Type B pancreatic cell (in vitro differentiated cells): Measurements from ENCODE around the gene HSP90AA1. TPM values are rescaled to one million over a fixed set of nuclear protein-coding genes. Genes with fewer than 3 reads are reported as not detected.

ENCODE experiments used
- DNase-seq: peaks from one replicate; pipeline ENCODE4 v3.0.0; 2021; ENCODE audit warnings: mixed read lengths; ENCODE audit not compliant: unreplicated experiment; ENCODE audit errors: extremely low spot score
- H3K27ac Mint-ChIP-seq: 2 replicates; pipeline ENCODE4 v1.8.0; 2021; ENCODE audit warnings: mild to moderate bottlenecking, mixed read lengths
- H3K27me3 Mint-ChIP-seq: 2 replicates; pipeline ENCODE4 v1.8.0; 2021; ENCODE audit warnings: mixed read lengths
- H3K36me3 Mint-ChIP-seq: 2 replicates; pipeline ENCODE4 v1.8.0; 2021; ENCODE audit warnings: mixed read lengths
- H3K4me1 Mint-ChIP-seq: one replicate; pipeline ENCODE4 v1.8.0; 2021; ENCODE audit warnings: mixed read lengths; ENCODE audit not compliant: unreplicated experiment
- H3K4me3 Mint-ChIP-seq: 2 replicates; pipeline ENCODE4 v1.8.0; 2021; ENCODE audit warnings: mild to moderate bottlenecking, mixed read lengths
- H3K9me3 Mint-ChIP-seq: 2 replicates; pipeline ENCODE4 v1.8.0; 2021; ENCODE audit warnings: mixed read lengths
- CTCF ChIP-seq: fragments of 200-600 bp; sonication (generic); conservative IDR thresholded peaks from 2 replicates; pipeline ENCODE4 v1.5.0; 2021; ENCODE audit warnings: antibody characterized with exemption, mild to moderate bottlenecking
- total RNA-seq: library from RNA; stranded (reverse); gene quantifications from 2 replicates; pipeline ENCODE4 v1.2.1, GENCODE V29; 2021; ENCODE audit warnings: low replicate concordance

Gene HSP90AA1
- total RNA-seq, 1 donor from 2014 or later, result 585 TPM

DNA sequence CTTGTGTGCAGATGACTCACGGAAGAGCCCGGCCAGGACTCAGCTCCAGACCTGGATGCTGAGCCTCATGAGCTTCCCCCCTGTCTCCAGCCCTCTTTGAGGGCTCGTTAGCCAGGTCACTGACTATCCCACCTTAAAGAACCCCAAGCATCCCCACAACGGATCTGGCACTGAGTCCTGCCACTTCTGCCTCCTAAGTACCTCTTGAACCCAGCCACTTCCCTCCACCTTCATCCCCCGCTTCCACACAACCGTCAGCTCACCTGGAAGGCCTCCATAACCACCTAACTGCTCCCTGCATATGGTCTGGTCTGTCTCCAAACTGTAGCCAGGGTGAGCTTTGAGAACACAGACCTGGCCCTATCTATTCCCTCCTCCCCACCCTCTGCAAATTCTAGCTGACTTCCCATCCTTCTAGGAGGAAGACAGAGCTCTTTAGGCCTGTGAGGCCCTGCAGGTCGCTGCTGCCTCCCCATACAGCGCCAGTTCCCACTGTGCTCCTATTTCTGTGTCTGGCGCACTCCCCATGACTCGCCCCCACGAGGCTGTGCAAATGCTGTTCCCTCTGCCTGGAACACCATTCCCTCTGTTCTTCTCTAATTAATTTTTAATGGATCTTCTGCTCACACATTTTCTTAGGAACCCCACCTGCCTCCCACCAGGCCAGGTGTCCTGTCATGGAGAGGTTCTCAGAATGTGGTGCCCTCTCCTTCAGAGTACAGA lies 2.9 kb upstream of the HSP90AA1 start:
- Mint-ChIP-seq H3K4me1 (peaks cover 24% of the 10 kb centered on the region), H3K4me3 (peak overlapping the region; percentile 87), H3K27me3 (no peaks in the 10 kb centered on the region), H3K36me3 (peaks cover 15% of the 10 kb centered on the region), H3K9me3 (no peaks in the 10 kb centered on the region), H3K27ac (peak overlapping the region; percentile 89)
- no peak for DNase-seq
- TF ChIP-seq CTCF, result no peak

- Mint-ChIP-seq H3K4me1 (peaks cover 39% of the 10 kb centered on the region), H3K4me3 (peak overlapping the region; percentile 87), H3K27ac (peak overlapping the region; percentile 89), H3K36me3 (peaks cover 31% of the 10 kb centered on the region), H3K9me3 (no peaks in the 10 kb centered on the region), H3K27me3 (no peaks in the 10 kb centered on the region)
- no peak for TF ChIP-seq CTCF
- no peak for DNase-seq
Measured at GRCh38 chr14:102088012-102088792, 1.4 kb upstream of the HSP90AA1 start.

GRCh38 chr14:102087762-102088011 lies 843 bp upstream of the HSP90AA1 start:
- H3K4me1 Mint-ChIP-seq, result peaks cover 43% of the 10 kb centered on the region
- peak overlapping the region; percentile 87 for H3K4me3 Mint-ChIP-seq
- TF ChIP-seq CTCF, result no peak
- H3K36me3 Mint-ChIP-seq, result peaks cover 36% of the 10 kb centered on the region
- peak overlapping the region; percentile 89 for H3K27ac Mint-ChIP-seq
- H3K9me3 Mint-ChIP-seq, result no peaks in the 10 kb centered on the region
- H3K27me3 Mint-ChIP-seq, result no peaks in the 10 kb centered on the region
- DNase-seq, result no peak

DNA sequence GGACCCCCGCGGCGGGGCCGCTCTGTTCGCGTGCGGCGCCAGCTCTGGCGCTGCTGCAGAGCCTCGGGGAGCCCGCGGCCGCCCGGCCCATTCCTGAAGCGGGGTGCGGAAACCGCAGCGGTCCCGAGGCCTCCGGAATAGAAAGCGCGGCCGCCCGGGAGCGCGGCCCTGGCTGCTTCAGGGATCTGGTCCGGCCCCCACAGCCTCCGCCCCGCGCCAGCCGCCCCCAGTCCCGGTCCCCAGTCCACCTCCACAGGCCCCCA lies 204 bp downstream of the HSP90AA1 start:
- Mint-ChIP-seq H3K4me3 (peak overlapping the region; percentile 87), H3K27me3 (no peaks in the 10 kb centered on the region), H3K27ac (peak overlapping the region; percentile 80), H3K9me3 (no peaks in the 10 kb centered on the region), H3K4me1 (peaks cover 51% of the 10 kb centered on the region), H3K36me3 (peaks cover 43% of the 10 kb centered on the region)
- DNase-seq, result no peak
- no peak for TF ChIP-seq CTCF

DNA sequence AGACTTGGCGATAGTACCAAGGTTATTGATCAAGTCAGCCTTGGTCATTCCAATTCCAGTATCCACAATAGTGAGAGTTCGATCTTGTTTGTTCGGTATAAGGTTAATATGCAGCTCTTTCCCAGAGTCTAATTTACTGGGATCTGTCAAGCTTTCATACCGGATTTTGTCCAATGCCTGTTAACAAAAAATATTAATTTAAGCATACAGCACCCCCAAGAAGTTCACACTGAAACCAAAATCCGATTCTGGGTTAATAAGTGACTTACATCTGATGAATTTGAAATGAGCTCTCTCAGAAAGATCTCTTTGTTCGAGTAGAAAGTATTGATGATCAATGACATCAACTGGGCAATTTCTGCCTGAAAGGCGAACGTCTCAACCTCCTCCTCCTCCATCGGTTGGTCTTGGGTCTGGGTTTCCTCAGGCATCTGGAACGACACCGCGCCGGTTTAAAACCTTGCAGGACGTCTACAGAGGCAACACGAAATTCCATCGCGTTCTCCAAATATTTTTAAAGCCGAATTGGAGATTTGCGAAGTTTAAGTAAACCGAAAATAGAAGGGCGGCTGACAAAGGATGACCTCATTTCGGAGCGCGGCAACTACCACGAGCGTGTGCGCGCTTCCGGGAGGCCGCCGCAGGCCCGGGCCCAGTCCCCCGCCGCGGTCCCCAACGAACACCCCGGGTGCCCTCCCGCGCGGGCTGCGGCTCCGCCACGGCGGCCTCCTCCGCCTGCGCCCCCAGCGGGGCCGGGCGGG lies 716 bp downstream of the HSP90AA1 start:
- Mint-ChIP-seq H3K27me3 (no peaks in the 10 kb centered on the region), H3K36me3 (peaks cover 47% of the 10 kb centered on the region), H3K27ac (peak overlapping the region; percentile 96), H3K9me3 (no peaks in the 10 kb centered on the region), H3K4me3 (peak overlapping the region; percentile 98), H3K4me1 (peaks cover 53% of the 10 kb centered on the region)
- DNase-seq, result no peak
- TF ChIP-seq CTCF, result no peak
